HG02870 (cell line): Measurements from ENCODE around the gene EIF4E3.
A peak's percentile ranks its signal among the peaks of the same experiment; 100 is the strongest.

Experiments used
- ATAC-seq: cut with Tn5 transposase; IDR thresholded peaks from one replicate; pipeline ENCODE4 v1.9.1; 2021; ENCODE audit warnings: mild to moderate bottlenecking, moderate library complexity; ENCODE audit not compliant: unreplicated experiment

The EIF4E3 gene

GRCh38 chr3:71725271-71725991, at the start of gene EIF4E3:
EIF4E3 (minus strand) TSS chr3:71725402; CDS start chr3:71725367, 35 bp downstream.
- peak; percentile 46 for ATAC-seq

GRCh38 chr3:71771884-71772283, 46.7 kb upstream of the EIF4E3 start:
- ATAC-seq = no peak

GRCh38 chr3:71771126-71771525, 45.9 kb upstream of the EIF4E3 start:
- no peak for ATAC-seq

- no peak for ATAC-seq
Measured at GRCh38 chr3:71763426-71763825, 38.2 kb upstream of the EIF4E3 start.

- no peak for ATAC-seq
Measured at GRCh38 chr3:71760140-71760539, 34.9 kb upstream of the EIF4E3 start.

GRCh38 chr3:71759401-71759800, 34.2 kb upstream of the EIF4E3 start:
- ATAC-seq = no peak

GRCh38 chr3:71758091-71758490, 32.9 kb upstream of the EIF4E3 start:
- ATAC-seq = no peak

GRCh38 chr3:71754610-71755253, 29.5 kb upstream of the EIF4E3 start:
- ATAC-seq = no peak

GRCh38 chr3:71753701-71754609, 28.8 kb upstream of the EIF4E3 start, which contains the start of gene GPR27:
GPR27 (plus strand) TSS chr3:71753855; CDS start chr3:71754050, 195 bp downstream.
- no peak for ATAC-seq

GRCh38 chr3:71752831-71753700, 27.9 kb upstream of the EIF4E3 start:
- ATAC-seq = no peak

- ATAC-seq = no peak
Measured at GRCh38 chr3:71751602-71752001, 26.4 kb upstream of the EIF4E3 start.

GRCh38 chr3:71744738-71745137, 19.5 kb upstream of the EIF4E3 start:
- no peak for ATAC-seq

GRCh38 chr3:71742621-71743020, 17.4 kb upstream of the EIF4E3 start:
- ATAC-seq = no peak

GRCh38 chr3:71734881-71735280, 9.7 kb upstream of the EIF4E3 start:
- ATAC-seq = no peak

GRCh38 chr3:71733319-71733718, 8.1 kb upstream of the EIF4E3 start:
- no peak for ATAC-seq

- no peak for ATAC-seq
Measured at GRCh38 chr3:71732637-71733036, 7.4 kb upstream of the EIF4E3 start.

GRCh38 chr3:71728632-71729342, 3.6 kb upstream of the EIF4E3 start:
- ATAC-seq = no peak

GRCh38 chr3:71726146-71726545, 944 bp upstream of the EIF4E3 start:
- ATAC-seq = no peak

GRCh38 chr3:71724584-71725270, 475 bp downstream of the EIF4E3 start:
- peak; percentile 41 for ATAC-seq
